Measurements from ENCODE around the gene RUNX2. TPM values are rescaled to one million over a fixed set of nuclear protein-coding genes. Genes with fewer than 3 reads are reported as not detected.

The RUNX2 gene
- total and polyA plus RNA-seq, 12 donors, result 0.28 to 4.5 (median 1.8) TPM

DNA sequence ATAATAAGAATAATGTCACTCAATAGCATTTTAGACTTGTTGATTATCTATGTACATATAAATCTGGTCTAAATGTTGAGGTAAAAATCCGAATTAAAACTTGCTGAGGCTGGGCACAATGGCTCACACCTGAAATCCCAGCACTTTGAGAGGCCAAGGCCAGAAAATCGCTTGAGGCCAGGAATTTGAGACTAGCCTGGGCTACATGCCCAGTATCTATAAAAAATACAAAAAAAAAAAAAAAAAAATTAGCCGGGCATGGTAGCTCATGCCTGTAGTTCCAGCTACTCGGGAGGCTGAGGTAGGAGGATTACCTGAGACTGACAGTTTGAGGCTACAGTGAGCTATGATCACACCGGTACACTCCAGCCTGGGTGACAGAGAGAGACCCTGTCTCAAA, 83.8 kb downstream of the RUNX2 start:
- intact Hi-C loops (cut with DNase I), result no loop called here
- 61 to 74% (median 70%) methylated on average over 5 of the region's 5 CpGs for WGBS, 4 donors
- DNase-seq, result peak in 3 of 7 donors; percentile 22 to 31 (median 24)
- no peaks in the 10 kb centered on the region for H3K9me3 ChIP-seq (replicated peaks in 1 of 3)
- no peaks in the 10 kb centered on the region for H3K4me1 ChIP-seq (replicated peaks in 1 of 2)
- peaks cover 18% of the 10 kb centered on the region for H3K27me3 ChIP-seq
- TF ChIP-seq POLR2A (IDR thresholded peaks at IDR 0.05), result no peak
- TF ChIP-seq, protein P1, sequence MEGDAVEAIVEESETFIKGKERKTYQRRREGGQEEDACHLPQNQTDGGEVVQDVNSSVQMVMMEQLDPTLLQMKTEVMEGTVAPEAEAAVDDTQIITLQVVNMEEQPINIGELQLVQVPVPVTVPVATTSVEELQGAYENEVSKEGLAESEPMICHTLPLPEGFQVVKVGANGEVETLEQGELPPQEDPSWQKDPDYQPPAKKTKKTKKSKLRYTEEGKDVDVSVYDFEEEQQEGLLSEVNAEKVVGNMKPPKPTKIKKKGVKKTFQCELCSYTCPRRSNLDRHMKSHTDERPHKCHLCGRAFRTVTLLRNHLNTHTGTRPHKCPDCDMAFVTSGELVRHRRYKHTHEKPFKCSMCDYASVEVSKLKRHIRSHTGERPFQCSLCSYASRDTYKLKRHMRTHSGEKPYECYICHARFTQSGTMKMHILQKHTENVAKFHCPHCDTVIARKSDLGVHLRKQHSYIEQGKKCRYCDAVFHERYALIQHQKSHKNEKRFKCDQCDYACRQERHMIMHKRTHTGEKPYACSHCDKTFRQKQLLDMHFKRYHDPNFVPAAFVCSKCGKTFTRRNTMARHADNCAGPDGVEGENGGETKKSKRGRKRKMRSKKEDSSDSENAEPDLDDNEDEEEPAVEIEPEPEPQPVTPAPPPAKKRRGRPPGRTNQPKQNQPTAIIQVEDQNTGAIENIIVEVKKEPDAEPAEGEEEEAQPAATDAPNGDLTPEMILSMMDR (IDR thresholded peaks at IDR 0.05), result no peak
- no peak overlapping the region for H3K4me3 ChIP-seq
- no peaks in the 10 kb centered on the region for H3K36me3 ChIP-seq (replicated peaks in 1 of 2)
- no peak overlapping the region for H3K27ac ChIP-seq

DNA sequence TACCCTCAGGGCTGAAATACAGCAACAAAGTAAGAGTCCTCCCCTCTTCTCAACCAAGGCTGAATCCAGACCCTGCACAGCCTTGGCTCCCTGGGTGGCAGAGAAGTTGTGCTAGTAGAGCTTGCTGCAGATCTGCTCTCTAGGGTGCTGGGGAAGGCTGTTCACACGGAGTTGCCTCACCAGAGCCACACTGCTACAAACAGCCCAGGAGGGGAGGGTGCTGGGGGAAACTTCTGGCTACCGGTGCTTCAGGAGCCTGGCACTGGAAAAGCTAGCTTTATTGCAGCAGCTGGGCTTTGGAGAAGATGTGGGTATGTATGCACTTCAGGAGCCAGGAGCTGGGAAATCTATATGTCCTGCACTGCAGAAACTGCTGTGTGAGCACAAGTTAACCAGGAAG, 87.2 kb downstream of the RUNX2 start:
- H3K36me3 ChIP-seq (replicated peaks in 1 of 2), result no peaks in the 10 kb centered on the region
- H3K27me3 ChIP-seq, result peaks cover 48% of the 10 kb centered on the region
- DNase-seq, result no peak
- no peak overlapping the region for H3K27ac ChIP-seq
- TF ChIP-seq, protein P1 (IDR thresholded peaks at IDR 0.05), result no peak
- no peak for TF ChIP-seq POLR2A (IDR thresholded peaks at IDR 0.05)
- peaks cover 2 to 5% of the 10 kb centered on the region in 2 donors for H3K4me1 ChIP-seq (replicated peaks in 1 of 2)
- no peak overlapping the region for H3K4me3 ChIP-seq
- no peaks in the 10 kb centered on the region for H3K9me3 ChIP-seq (replicated peaks in 1 of 3)
- WGBS, 4 donors, result 23 to 46% (median 34%) methylated on average over 2 of the region's 2 CpGs
- intact Hi-C loops (cut with DNase I), result no loop called here

DNA sequence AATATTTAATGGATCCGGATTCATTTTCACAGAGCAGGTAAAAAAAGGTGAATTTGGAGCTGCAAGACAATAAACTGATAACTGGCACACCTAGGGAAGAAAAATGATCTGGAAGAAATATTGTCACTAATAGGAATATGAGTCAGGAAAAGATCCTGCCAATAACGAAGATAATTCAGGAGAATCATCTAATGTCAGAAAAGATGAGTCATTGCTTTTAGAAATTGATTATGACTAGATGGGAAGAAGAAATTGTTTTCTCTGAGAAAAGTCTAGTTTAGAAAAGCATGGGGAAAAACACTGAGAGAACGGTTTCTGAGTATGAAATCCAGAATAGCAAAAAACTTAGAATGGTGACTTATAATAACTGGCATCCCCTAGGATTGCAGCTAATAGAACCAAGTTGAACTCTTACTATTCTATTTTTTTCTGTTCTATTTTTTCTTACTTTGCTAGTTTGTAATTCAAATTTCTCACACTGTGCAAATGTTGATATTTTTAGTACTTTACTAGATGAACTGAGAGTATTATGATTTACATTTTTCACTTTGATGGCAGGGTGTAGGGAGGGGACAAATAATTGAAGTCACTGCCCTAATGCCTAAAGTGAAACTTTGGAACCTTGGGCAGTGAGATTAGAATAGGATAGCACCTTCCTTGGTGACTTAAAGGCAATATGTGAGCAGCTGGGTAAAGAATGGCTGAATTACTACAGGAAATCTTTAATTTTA, 87.8 kb downstream of the RUNX2 start:
- no peak for DNase-seq
- intact Hi-C loops (cut with DNase I), result no loop called here
- WGBS, 4 donors, result 47 to 55% (median 50%) methylated on average over 3 of the region's 3 CpGs
- Histone ChIP-seq H3K27ac (no peak overlapping the region), H3K4me3 (no peak overlapping the region), H3K27me3 (peaks cover 54% of the 10 kb centered on the region), H3K36me3 (replicated peaks in 1 of 2) (no peaks in the 10 kb centered on the region), H3K4me1 (replicated peaks in 1 of 2) (peaks cover 5 to 7% of the 10 kb centered on the region in 2 donors), H3K9me3 (replicated peaks in 1 of 3) (no peaks in the 10 kb centered on the region)
- TF ChIP-seq, protein P1 (IDR thresholded peaks at IDR 0.05), result no peak
- TF ChIP-seq POLR2A (IDR thresholded peaks at IDR 0.05), result no peak

DNA sequence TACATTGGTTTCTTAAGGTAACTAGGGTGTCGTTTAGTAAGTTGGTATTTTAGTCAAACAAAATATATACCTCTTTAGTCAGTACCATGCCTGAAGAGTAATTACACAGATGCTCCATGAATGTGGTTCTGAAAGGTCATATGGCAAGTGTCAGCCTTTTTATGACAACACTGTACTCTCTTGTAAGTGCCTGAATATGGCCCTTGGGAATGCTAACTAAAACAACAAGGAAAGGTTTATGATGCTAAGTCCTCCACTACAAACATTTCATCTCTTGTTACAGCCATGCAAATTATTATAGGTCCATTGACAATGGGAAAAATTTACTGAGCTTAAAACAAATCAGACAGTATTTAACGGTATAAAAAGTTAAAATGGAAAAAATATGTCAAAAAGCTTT, 88.6 kb downstream of the RUNX2 start:
- Histone ChIP-seq H3K27me3 (peaks cover 58% of the 10 kb centered on the region), H3K4me3 (no peak overlapping the region), H3K36me3 (replicated peaks in 1 of 2) (no peaks in the 10 kb centered on the region), H3K9me3 (replicated peaks in 1 of 3) (no peaks in the 10 kb centered on the region), H3K27ac (no peak overlapping the region), H3K4me1 (replicated peaks in 1 of 2) (peaks cover 10 to 14% of the 10 kb centered on the region in 2 donors)
- intact Hi-C loops (cut with DNase I), result no loop called here
- TF ChIP-seq, protein P1 (IDR thresholded peaks at IDR 0.05), result no peak
- TF ChIP-seq POLR2A (IDR thresholded peaks at IDR 0.05), result no peak
- WGBS, 4 donors, result 68 to 89% (median 71%) methylated on average over 2 of the region's 2 CpGs
- no peak for DNase-seq
